Measurements from ENCODE around the gene ACTL10. TPM values are rescaled to one million over a fixed set of nuclear protein-coding genes. Genes with fewer than 3 reads are reported as not detected.

The ACTL10 gene
- total RNA-seq, 1 experiment from 2014 or later, result not detected

- no peak for DNase-seq (ENCODE audit: low spot score)
- in situ Hi-C loops (cut with HindIII; ENCODE audit: low sequenced_read_pairs), result no loop called here
These were observed 42.7 kb downstream of the ACTL10 start for GRCh38 chr20:33709398-33709797.

- in situ Hi-C loops (cut with HindIII; ENCODE audit: low sequenced_read_pairs), result no loop called here
- no peak for DNase-seq (ENCODE audit: low spot score)
These were observed 43.3 kb downstream of the ACTL10 start for GRCh38 chr20:33709905-33710541.

- DNase-seq (ENCODE audit: low spot score), result no peak
- in situ Hi-C loops (cut with HindIII; ENCODE audit: low sequenced_read_pairs), result no loop called here
These were observed 44.1 kb downstream of the ACTL10 start for GRCh38 chr20:33710681-33711445.

GRCh38 chr20:33711446-33711738 is 44.6 kb downstream of the ACTL10 start:
- in situ Hi-C loops (cut with HindIII; ENCODE audit: low sequenced_read_pairs), result no loop called here

GRCh38 chr20:33713865-33714367 is 47.2 kb downstream of the ACTL10 start:
- in situ Hi-C loops (cut with HindIII; ENCODE audit: low sequenced_read_pairs), result no loop called here

More at GRCh38 chr20:33711446-33711738, 44.6 kb downstream of the ACTL10 start:
- no peak for DNase-seq (ENCODE audit: low spot score)

GRCh38 chr20:33716498-33716897 is 49.8 kb downstream of the ACTL10 start:
- no peak for DNase-seq (ENCODE audit: low spot score)
- in situ Hi-C loops (cut with HindIII; ENCODE audit: low sequenced_read_pairs), result no loop called here

More at GRCh38 chr20:33713865-33714367, 47.2 kb downstream of the ACTL10 start:
- no peak for DNase-seq (ENCODE audit: low spot score)

Other genes with a start within 250 kb of the ACTL10 start
- 38.0 and 42.6 TPM in 2 replicates for gene SNTA1, start 223.2 kb upstream of the ACTL10 start, total RNA-seq (2014; rRNA removed; shearing (Covaris generic))
- 7.8 and 22.3 TPM in 2 replicates for gene CBFA2T2, start 176.8 kb upstream of the ACTL10 start, total RNA-seq (2014; rRNA removed; shearing (Covaris generic))
- 0.20 TPM in 1 of 2 replicates, not detected in the other for gene C20orf144, start 4.6 kb upstream of the ACTL10 start, total RNA-seq (2014; rRNA removed; shearing (Covaris generic))
- gene NECAB3, start 7.5 kb downstream of the ACTL10 start, total RNA-seq (2014; rRNA removed; shearing (Covaris generic)), result 69.9 and 72.1 TPM in 2 replicates
- gene E2F1, start 19.4 kb downstream of the ACTL10 start, total RNA-seq (2014; rRNA removed; shearing (Covaris generic)), result 44.1 and 44.2 TPM in 2 replicates
- 1.3 and 1.6 TPM in 2 replicates for gene PXMP4, start 53.4 kb downstream of the ACTL10 start, total RNA-seq (2014; rRNA removed; shearing (Covaris generic))
- gene ZNF341, start 65.1 kb downstream of the ACTL10 start, total RNA-seq (2014; rRNA removed; shearing (Covaris generic)), result 0.86 and 2.3 TPM in 2 replicates
- gene CHMP4B, start 144.4 kb downstream of the ACTL10 start, total RNA-seq (2014; rRNA removed; shearing (Covaris generic)), result 71.3 and 87.4 TPM in 2 replicates

Measured in G401 (cell line).